Breast epithelium (tissue), 4 donors: Measurements from ENCODE around the gene FNTB. TPM values are rescaled to one million over a fixed set of nuclear protein-coding genes. Genes with fewer than 3 reads are reported as not detected.
"Not testable (repeated sequence)": the region's sequence is repeated elsewhere in the genome, so short reads cannot be mapped to it uniquely, and the experiment has no call there.

Experiments
- DNase-seq, 2 donors: peaks; one replicate each; pipeline ENCODE4 v3.0.0-alpha.2; 2019; ENCODE audit warnings: low spot score in 2 of 2
- H3K27ac ChIP-seq, 2 donors: fragments of 200-600 bp; sonication (generic) in 1 of 2; one replicate each; pipeline ENCODE4 v1.5.1; 2016 to 2019; ENCODE audit warnings: mild to moderate bottlenecking in 1 of 2
- H3K27me3 ChIP-seq, 2 donors: fragments of 200-600 bp; sonication (generic) in 1 of 2; one replicate each; pipeline versions ENCODE4 v1.5.1 to v1.6.0; 2017 to 2019; ENCODE audit warnings: control low read depth in 1 of 2, mild to moderate bottlenecking in 1 of 2
- H3K36me3 ChIP-seq: fragments of 200-600 bp; one replicate; pipeline ENCODE4 v1.5.1; 2019
- H3K4me1 ChIP-seq, 2 donors: fragments of 200-600 bp; sonication (generic); one replicate each; pipeline ENCODE4 v1.5.1; 2016 to 2019; ENCODE audit warnings: control low read depth in 1 of 2
- H3K4me3 ChIP-seq, 3 donors: fragments of 200-600 bp; sonication (generic); 1 replicate in 2 of 3; 2 replicates in 1 of 3; pipeline ENCODE4 v1.5.1; 2016 to 2019; ENCODE audit warnings: mild to moderate bottlenecking in 3 of 3, moderate library complexity in 2 of 3
- H3K9me3 ChIP-seq, 2 donors: fragments of 200-600 bp; sonication (generic) in 1 of 2; one replicate each; pipeline ENCODE4 v1.5.1; 2016 to 2019; ENCODE audit warnings: control low read depth in 1 of 2
- POLR2A ChIP-seq: fragments of 450-650 bp; IDR thresholded peaks from one replicate; pipeline ENCODE4 v1.6.1; 2016; ENCODE audit warnings: antibody characterized with exemption, mild to moderate bottlenecking, moderate library complexity
- POLR2AphosphoS5 ChIP-seq, 3 donors: sonication (generic); formaldehyde crosslinking; IDR thresholded peaks; one replicate each; pipeline ENCODE4 v1.6.1; 2017; ENCODE audit warnings: antibody characterized with exemption in 3 of 3
- intact Hi-C: fragments of 100-400 bp; cut with DNase I; formaldehyde crosslinking; loops from one replicate; pipeline ENCODE4 v1.15.1; 2023; ENCODE audit warnings: low total_unique reads
- total RNA-seq, 3 donors: library from RNA; depleted of rRNA; stranded (reverse); fragments of >200 nt; gene quantifications; one replicate each; pipeline ENCODE4 v1.1.0, GENCODE V29; 2016
- TF ChIP-seq, protein P1 (sequence below), 3 donors: fragments of 450-650 bp; IDR thresholded peaks; one replicate each; pipeline ENCODE4 v1.5.1; 2016 to 2017; ENCODE audit warnings: antibody characterized with exemption in 3 of 3, mild to moderate bottlenecking in 3 of 3, moderate library complexity in 3 of 3

The FNTB gene
- total RNA-seq, 3 donors from 2014 or later = 15.7 to 22.9 (median 18.9) TPM

DNA sequence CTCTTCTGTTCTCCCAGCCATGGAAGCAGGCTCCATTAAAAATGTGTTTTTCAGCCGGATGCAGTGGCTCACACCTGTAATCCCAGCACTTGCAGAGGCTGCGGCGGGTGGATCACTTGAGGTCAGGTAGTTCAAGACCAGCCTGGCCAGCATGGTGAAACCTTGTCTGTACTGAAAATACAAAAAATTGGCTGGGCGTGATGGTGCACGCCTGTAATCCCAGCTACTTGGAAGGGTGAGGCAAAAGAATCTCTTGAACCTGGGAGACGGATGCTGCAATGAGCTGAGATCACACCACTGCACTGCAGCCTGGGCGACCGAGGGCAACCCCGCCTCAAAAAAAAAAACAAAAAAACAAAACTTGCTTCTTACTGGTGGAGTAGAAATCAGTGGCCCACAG lies 39.8 kb downstream of the FNTB start:
- Histone ChIP-seq H3K36me3 (no peaks in the 10 kb centered on the region), H3K4me1 (no peaks in the 10 kb centered on the region), H3K27ac (no peak overlapping the region), H3K9me3 (no peaks in the 10 kb centered on the region), H3K4me3 (no peak overlapping the region), H3K27me3 (no peaks in the 10 kb centered on the region)
- intact Hi-C loops = no loop called here
- DNase-seq = no peak
- TF ChIP-seq POLR2AphosphoS5 (IDR thresholded peaks at IDR 0.05) = no peak
- TF ChIP-seq POLR2A = no peak
- TF ChIP-seq, protein P1, sequence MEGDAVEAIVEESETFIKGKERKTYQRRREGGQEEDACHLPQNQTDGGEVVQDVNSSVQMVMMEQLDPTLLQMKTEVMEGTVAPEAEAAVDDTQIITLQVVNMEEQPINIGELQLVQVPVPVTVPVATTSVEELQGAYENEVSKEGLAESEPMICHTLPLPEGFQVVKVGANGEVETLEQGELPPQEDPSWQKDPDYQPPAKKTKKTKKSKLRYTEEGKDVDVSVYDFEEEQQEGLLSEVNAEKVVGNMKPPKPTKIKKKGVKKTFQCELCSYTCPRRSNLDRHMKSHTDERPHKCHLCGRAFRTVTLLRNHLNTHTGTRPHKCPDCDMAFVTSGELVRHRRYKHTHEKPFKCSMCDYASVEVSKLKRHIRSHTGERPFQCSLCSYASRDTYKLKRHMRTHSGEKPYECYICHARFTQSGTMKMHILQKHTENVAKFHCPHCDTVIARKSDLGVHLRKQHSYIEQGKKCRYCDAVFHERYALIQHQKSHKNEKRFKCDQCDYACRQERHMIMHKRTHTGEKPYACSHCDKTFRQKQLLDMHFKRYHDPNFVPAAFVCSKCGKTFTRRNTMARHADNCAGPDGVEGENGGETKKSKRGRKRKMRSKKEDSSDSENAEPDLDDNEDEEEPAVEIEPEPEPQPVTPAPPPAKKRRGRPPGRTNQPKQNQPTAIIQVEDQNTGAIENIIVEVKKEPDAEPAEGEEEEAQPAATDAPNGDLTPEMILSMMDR (IDR thresholded peaks at IDR 0.05) = no peak

DNA sequence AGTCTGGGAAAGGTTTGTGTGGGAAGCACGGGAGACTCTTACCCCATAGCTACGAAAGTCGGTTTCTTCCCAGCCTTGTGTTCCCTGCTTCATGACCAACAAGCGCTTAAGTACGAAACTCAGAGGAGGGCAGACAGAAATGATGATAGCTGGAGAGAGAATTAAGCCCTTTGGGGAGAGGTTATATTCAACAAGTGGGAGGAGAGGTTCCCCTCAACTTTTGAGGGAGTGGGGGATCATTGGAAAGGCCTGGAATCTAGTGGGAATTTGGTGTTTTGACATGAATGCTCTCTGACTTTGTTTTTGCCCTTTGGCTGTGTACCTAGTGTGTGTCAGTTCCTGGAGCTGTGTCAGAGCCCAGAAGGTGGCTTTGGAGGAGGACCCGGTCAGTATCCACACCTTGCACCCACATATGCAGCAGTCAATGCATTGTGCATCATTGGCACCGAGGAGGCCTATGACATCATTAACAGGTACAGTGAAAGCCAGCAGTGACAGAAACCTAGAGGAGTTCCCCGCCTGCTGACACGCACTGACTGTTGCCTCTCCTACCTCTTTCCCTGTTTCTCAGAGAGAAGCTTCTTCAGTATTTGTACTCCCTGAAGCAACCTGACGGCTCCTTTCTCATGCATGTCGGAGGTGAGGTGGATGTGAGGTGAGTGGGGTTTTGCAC lies 40.6 kb downstream of the FNTB start:
- intact Hi-C loops = no loop called here
- H3K4me3 ChIP-seq = no peak overlapping the region
- no peak overlapping the region for H3K27ac ChIP-seq
- H3K9me3 ChIP-seq = no peaks in the 10 kb centered on the region
- DNase-seq = no peak
- TF ChIP-seq POLR2A (no peak), POLR2AphosphoS5 (IDR thresholded peaks at IDR 0.05) (no peak)
- TF ChIP-seq, protein P1 (IDR thresholded peaks at IDR 0.05) = no peak
- H3K36me3 ChIP-seq = no peaks in the 10 kb centered on the region
- H3K4me1 ChIP-seq = no peaks in the 10 kb centered on the region
- H3K27me3 ChIP-seq = no peaks in the 10 kb centered on the region

DNA sequence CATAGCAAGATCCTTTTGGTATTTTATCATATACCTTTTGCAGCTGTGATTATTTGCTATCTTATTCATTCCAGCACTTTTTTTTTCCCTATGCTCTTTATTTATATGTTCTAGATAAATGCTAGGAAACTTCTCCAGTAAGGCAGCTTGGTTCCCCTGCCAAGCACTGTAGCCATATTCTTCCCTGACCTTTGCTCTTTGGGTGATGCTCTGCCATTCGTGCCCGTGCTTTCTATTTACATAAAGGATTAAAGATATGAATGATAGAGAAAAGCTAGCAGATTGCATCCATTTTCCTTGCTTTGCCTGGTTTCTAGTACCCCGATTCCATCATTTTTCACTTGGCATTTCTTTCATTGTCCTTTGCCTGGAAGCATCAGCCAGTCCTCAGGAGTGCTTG lies 42.2 kb downstream of the FNTB start:
- Histone ChIP-seq H3K27ac (no peak overlapping the region), H3K4me1 (no peaks in the 10 kb centered on the region), H3K36me3 (no peaks in the 10 kb centered on the region), H3K27me3 (no peaks in the 10 kb centered on the region), H3K9me3 (no peaks in the 10 kb centered on the region), H3K4me3 (no peak overlapping the region)
- DNase-seq = no peak
- TF ChIP-seq POLR2AphosphoS5 (IDR thresholded peaks at IDR 0.05) = no peak
- TF ChIP-seq, protein P1 (IDR thresholded peaks at IDR 0.05) = no peak
- no peak for TF ChIP-seq POLR2A
- intact Hi-C loops = no loop called here

DNA sequence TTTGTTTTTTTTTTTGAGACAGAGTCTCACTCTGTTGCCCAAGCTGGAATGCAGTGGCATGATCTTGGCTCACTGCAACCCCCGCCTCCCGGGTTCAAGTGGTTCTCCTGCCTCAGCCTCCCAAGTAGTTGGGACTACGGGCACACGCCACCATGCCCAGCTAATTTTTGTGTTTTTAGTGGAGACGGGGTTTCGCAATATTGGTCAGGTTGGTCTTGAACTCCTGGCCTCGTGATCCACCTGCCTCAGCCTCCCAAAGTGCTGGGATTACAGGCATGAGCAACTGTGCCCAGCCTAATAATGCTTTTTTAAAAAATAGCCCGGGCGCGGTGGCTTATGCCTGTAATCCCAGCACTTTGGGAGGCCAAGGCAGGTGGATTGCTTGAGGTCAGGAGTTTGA lies 44.6 kb downstream of the FNTB start:
- H3K9me3 ChIP-seq, H3K4me3 ChIP-seq, H3K27me3 ChIP-seq, DNase-seq, H3K27ac ChIP-seq, H3K36me3 ChIP-seq, H3K4me1 ChIP-seq, intact Hi-C loops: not testable (repeated sequence)

DNA sequence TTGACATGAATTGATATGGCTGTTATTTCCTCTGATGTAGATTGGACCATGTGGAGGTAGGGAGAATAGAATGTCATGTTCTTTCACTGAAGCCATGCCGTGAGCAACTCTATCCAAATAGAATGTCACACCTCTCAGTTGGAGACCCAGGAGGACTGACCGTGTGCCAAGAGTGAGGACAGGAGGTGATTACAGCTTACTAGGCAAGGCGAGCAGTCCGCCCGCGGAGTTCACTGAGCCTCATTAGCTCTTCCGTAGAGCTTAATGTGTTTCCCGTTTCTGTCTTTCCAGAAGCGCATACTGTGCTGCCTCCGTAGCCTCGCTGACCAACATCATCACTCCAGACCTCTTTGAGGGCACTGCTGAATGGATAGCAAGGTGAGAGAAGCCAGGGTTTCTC lies 45.6 kb downstream of the FNTB start:
- Histone ChIP-seq H3K27me3 (no peaks in the 10 kb centered on the region), H3K36me3 (no peaks in the 10 kb centered on the region), H3K27ac (no peak overlapping the region), H3K9me3 (no peaks in the 10 kb centered on the region), H3K4me1 (peaks cover 0 to 6% of the 10 kb centered on the region in 2 donors), H3K4me3 (no peak overlapping the region)
- intact Hi-C loops = no loop called here
- DNase-seq = no peak
- TF ChIP-seq, protein P1 (IDR thresholded peaks at IDR 0.05) = no peak
- no peak for TF ChIP-seq POLR2AphosphoS5 (IDR thresholded peaks at IDR 0.05)
- TF ChIP-seq POLR2A = no peak

DNA sequence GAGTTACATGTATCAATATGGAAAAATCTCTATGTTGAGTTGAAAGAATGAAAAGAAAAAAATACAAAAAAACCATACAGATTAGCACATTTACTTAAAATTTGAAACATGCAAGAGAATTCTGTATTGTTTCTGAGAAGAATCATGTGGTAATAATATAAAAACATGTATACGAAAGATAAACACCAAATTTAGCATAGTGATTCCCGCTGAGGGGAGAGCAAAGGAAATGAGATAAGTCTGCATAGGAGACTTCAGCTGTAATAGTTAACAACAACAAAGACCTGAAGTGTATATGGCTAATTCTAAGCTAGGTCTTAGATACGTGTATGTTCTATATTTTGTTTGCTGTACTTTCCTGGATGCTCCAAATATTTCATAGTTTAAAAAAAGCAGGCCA lies 46.5 kb downstream of the FNTB start:
- intact Hi-C loops = no loop called here
- Histone ChIP-seq H3K27ac (no peak overlapping the region), H3K36me3 (no peaks in the 10 kb centered on the region), H3K4me1 (peaks cover 0 to 6% of the 10 kb centered on the region in 2 donors), H3K9me3 (no peaks in the 10 kb centered on the region), H3K27me3 (no peaks in the 10 kb centered on the region), H3K4me3 (no peak overlapping the region)
- no peak for DNase-seq
- TF ChIP-seq, protein P1 (IDR thresholded peaks at IDR 0.05) = no peak
- TF ChIP-seq POLR2A (no peak), POLR2AphosphoS5 (IDR thresholded peaks at IDR 0.05) (no peak)
